Nephron progenitor cell (in vitro differentiated cells): ENCODE measurements around the gene RARB.
A peak's percentile ranks its signal among the peaks of the same experiment; 100 is the strongest.

ENCODE experiments used
- DNase-seq: peaks from one replicate; pipeline ENCODE4 v3.0.0; 2021
- H3K27ac Mint-ChIP-seq: 2 replicates; pipeline ENCODE4 v1.8.0; 2021; ENCODE audit warnings: mild to moderate bottlenecking, moderate library complexity, mixed read lengths
- H3K27me3 Mint-ChIP-seq: 2 replicates; pipeline ENCODE4 v1.8.0; 2021; ENCODE audit warnings: mild to moderate bottlenecking, low read depth, mixed read lengths; ENCODE audit not compliant: poor library complexity
- H3K36me3 Mint-ChIP-seq: 2 replicates; pipeline ENCODE4 v1.8.0; 2021; ENCODE audit warnings: low read depth, mixed read lengths
- H3K4me1 Mint-ChIP-seq: 2 replicates; pipeline ENCODE4 v1.8.0; 2021; ENCODE audit warnings: mixed read lengths
- H3K4me3 Mint-ChIP-seq: 2 replicates; pipeline ENCODE4 v1.8.0; 2021; ENCODE audit warnings: mild to moderate bottlenecking, moderate library complexity, mixed read lengths
- H3K9me3 Mint-ChIP-seq: 2 replicates; pipeline ENCODE4 v1.8.0; 2021; ENCODE audit warnings: mild to moderate bottlenecking, moderate library complexity, mixed read lengths
- CTCF ChIP-seq: fragments of 200-600 bp; sonication (generic); IDR thresholded peaks from 2 replicates; pipeline ENCODE4 v1.5.0; 2021; ENCODE audit warnings: antibody characterized with exemption

Gene RARB

GRCh38 chr3:25471081-25471768 lies 43.2 kb downstream of the RARB start:
- TF ChIP-seq CTCF, result no peak
- Mint-ChIP-seq H3K9me3 (no peaks in the 10 kb centered on the region), H3K27me3 (no peaks in the 10 kb centered on the region), H3K27ac (no peak overlapping the region), H3K4me3 (no peak overlapping the region), H3K4me1 (peaks cover 27% of the 10 kb centered on the region), H3K36me3 (no peaks in the 10 kb centered on the region)
- DNase-seq, result no peak

- Mint-ChIP-seq H3K4me1 (peaks cover 27% of the 10 kb centered on the region), H3K36me3 (no peaks in the 10 kb centered on the region), H3K4me3 (no peak overlapping the region), H3K27ac (no peak overlapping the region), H3K27me3 (no peaks in the 10 kb centered on the region), H3K9me3 (no peaks in the 10 kb centered on the region)
- DNase-seq, result no peak
- TF ChIP-seq CTCF, result no peak
Observed at GRCh38 chr3:25472153-25472552, 44.1 kb downstream of the RARB start.

- Mint-ChIP-seq H3K4me3 (no peak overlapping the region), H3K27me3 (no peaks in the 10 kb centered on the region), H3K9me3 (no peaks in the 10 kb centered on the region), H3K4me1 (peaks cover 27% of the 10 kb centered on the region), H3K36me3 (no peaks in the 10 kb centered on the region), H3K27ac (peak overlapping the region; percentile 46)
- no peak for TF ChIP-seq CTCF
- no peak for DNase-seq
Observed at GRCh38 chr3:25472731-25473130, 44.7 kb downstream of the RARB start.

- Mint-ChIP-seq H3K36me3 (no peaks in the 10 kb centered on the region), H3K4me3 (no peak overlapping the region), H3K27me3 (no peaks in the 10 kb centered on the region), H3K9me3 (no peaks in the 10 kb centered on the region), H3K27ac (peak overlapping the region; percentile 46), H3K4me1 (peaks cover 27% of the 10 kb centered on the region)
- TF ChIP-seq CTCF, result no peak
- DNase-seq, result no peak
Observed at GRCh38 chr3:25473246-25473645, 45.2 kb downstream of the RARB start.

GRCh38 chr3:25474052-25474451 lies 46.0 kb downstream of the RARB start:
- Mint-ChIP-seq H3K4me1 (peaks cover 31% of the 10 kb centered on the region), H3K4me3 (no peak overlapping the region), H3K36me3 (no peaks in the 10 kb centered on the region), H3K27me3 (no peaks in the 10 kb centered on the region), H3K9me3 (no peaks in the 10 kb centered on the region), H3K27ac (no peak overlapping the region)
- TF ChIP-seq CTCF, result no peak
- DNase-seq, result no peak

GRCh38 chr3:25476639-25477038 lies 48.6 kb downstream of the RARB start:
- Mint-ChIP-seq H3K9me3 (no peaks in the 10 kb centered on the region), H3K4me3 (no peak overlapping the region), H3K27me3 (no peaks in the 10 kb centered on the region), H3K36me3 (no peaks in the 10 kb centered on the region), H3K4me1 (peaks cover 34% of the 10 kb centered on the region), H3K27ac (no peak overlapping the region)
- TF ChIP-seq CTCF, result no peak
- DNase-seq, result no peak
